Suprapubic skin (tissue), 4 donors: ENCODE results near the gene SLC25A6. TPM values are rescaled to one million over a fixed set of nuclear protein-coding genes. Genes with fewer than 3 reads are reported as not detected.
A peak's percentile ranks its signal among the peaks of the same experiment; 100 is the strongest.
"Not testable (repeated sequence)": the region's sequence is repeated elsewhere in the genome, so short reads cannot be mapped to it uniquely, and the experiment has no call there.

ENCODE experiments used
- DNase-seq, 2 donors: peaks; one replicate each; pipeline ENCODE4 v3.0.0-alpha.2; 2019; ENCODE audit warnings: low spot score in 2 of 2
- H3K27ac ChIP-seq: fragments of 200-600 bp; sonication (generic); one replicate; pipeline ENCODE4 v1.5.1; 2019
- H3K27me3 ChIP-seq: fragments of 200-600 bp; sonication (generic); one replicate; pipeline ENCODE4 v1.5.1; 2019
- H3K36me3 ChIP-seq: fragments of 200-600 bp; sonication (generic); one replicate; pipeline ENCODE4 v1.5.1; 2019
- H3K4me1 ChIP-seq: fragments of 200-600 bp; sonication (generic); one replicate; pipeline ENCODE4 v1.5.1; 2019
- H3K4me3 ChIP-seq: fragments of 200-600 bp; sonication (generic); one replicate; pipeline ENCODE4 v1.5.1; 2019; ENCODE audit warnings: mild to moderate bottlenecking
- H3K9me3 ChIP-seq: fragments of 200-600 bp; sonication (generic); one replicate; pipeline ENCODE4 v1.5.1; 2019
- EP300 ChIP-seq: sonication (generic); formaldehyde crosslinking; IDR thresholded peaks from one replicate; pipeline ENCODE4 v1.6.1; 2017; ENCODE audit warnings: antibody characterized with exemption
- POLR2A ChIP-seq, 2 donors: fragments of 450-650 bp; IDR thresholded peaks; one replicate each; pipeline ENCODE4 v1.6.1; 2017; ENCODE audit warnings: antibody characterized with exemption in 2 of 2, mild to moderate bottlenecking in 2 of 2, moderate library complexity in 2 of 2
- POLR2AphosphoS5 ChIP-seq, 3 donors: sonication (generic); formaldehyde crosslinking; IDR thresholded peaks; one replicate each; pipeline ENCODE4 v1.6.1; 2017; ENCODE audit warnings: antibody characterized with exemption in 3 of 3
- WGBS: methylation state at CpG from one replicate; pipeline ENCODE4 v1.1.5; 2018; 5-methylcytosine and 5-hydroxymethylcytosine counted together
- total RNA-seq, 4 donors: library from RNA; depleted of rRNA; stranded (reverse); fragments of >200 nt; gene quantifications; one replicate each; pipeline ENCODE4 v1.1.0, GENCODE V29; 2016
- TF ChIP-seq, protein P1 (sequence below), 2 donors: fragments of 200-600 bp in 1 of 2; fragments of 450-650 bp in 1 of 2; sonication (generic) in 1 of 2; IDR thresholded peaks; one replicate each; pipeline ENCODE4 v1.5.1; 2016 to 2019; ENCODE audit warnings: antibody characterized with exemption in 2 of 2, mild to moderate bottlenecking in 1 of 2, moderate library complexity in 1 of 2

The SLC25A6 gene
- total RNA-seq, 4 donors from 2014 or later: 250 to 408 (median 336) TPM

- Histone ChIP-seq H3K9me3 (no peaks in the 10 kb centered on the region), H3K27ac (no peak overlapping the region), H3K4me3 (no peak overlapping the region), H3K4me1 (no peaks in the 10 kb centered on the region), H3K27me3 (no peaks in the 10 kb centered on the region), H3K36me3 (peaks cover 52% of the 10 kb centered on the region)
- TF ChIP-seq POLR2AphosphoS5 (IDR thresholded peaks at IDR 0.05): no peak
- no peak for TF ChIP-seq POLR2A (IDR thresholded peaks at IDR 0.05)
- TF ChIP-seq EP300: no peak
- TF ChIP-seq, protein P1, sequence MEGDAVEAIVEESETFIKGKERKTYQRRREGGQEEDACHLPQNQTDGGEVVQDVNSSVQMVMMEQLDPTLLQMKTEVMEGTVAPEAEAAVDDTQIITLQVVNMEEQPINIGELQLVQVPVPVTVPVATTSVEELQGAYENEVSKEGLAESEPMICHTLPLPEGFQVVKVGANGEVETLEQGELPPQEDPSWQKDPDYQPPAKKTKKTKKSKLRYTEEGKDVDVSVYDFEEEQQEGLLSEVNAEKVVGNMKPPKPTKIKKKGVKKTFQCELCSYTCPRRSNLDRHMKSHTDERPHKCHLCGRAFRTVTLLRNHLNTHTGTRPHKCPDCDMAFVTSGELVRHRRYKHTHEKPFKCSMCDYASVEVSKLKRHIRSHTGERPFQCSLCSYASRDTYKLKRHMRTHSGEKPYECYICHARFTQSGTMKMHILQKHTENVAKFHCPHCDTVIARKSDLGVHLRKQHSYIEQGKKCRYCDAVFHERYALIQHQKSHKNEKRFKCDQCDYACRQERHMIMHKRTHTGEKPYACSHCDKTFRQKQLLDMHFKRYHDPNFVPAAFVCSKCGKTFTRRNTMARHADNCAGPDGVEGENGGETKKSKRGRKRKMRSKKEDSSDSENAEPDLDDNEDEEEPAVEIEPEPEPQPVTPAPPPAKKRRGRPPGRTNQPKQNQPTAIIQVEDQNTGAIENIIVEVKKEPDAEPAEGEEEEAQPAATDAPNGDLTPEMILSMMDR (IDR thresholded peaks at IDR 0.05): no peak
- DNase-seq: peak in 1 of 2 donors; percentile 56
- 88% methylated on average over 29 of the region's 31 CpGs for WGBS
Observed at GRCh38 chrX:1412551-1413161, 20.7 kb upstream of the SLC25A6 start.

- 77% methylated on average over 12 of the region's 12 CpGs for WGBS
- H3K27me3 ChIP-seq: no peaks in the 10 kb centered on the region
- DNase-seq: peak; percentile 30 to 40
- H3K4me3 ChIP-seq: no peak overlapping the region
- TF ChIP-seq EP300: no peak
- no peak for TF ChIP-seq POLR2AphosphoS5 (IDR thresholded peaks at IDR 0.05)
- TF ChIP-seq, protein P1 (IDR thresholded peaks at IDR 0.05): no peak
- H3K4me1 ChIP-seq: no peaks in the 10 kb centered on the region
- H3K9me3 ChIP-seq: no peaks in the 10 kb centered on the region
- H3K27ac ChIP-seq: no peak overlapping the region
- H3K36me3 ChIP-seq: peaks cover 62% of the 10 kb centered on the region
Observed at GRCh38 chrX:1411326-1411725, 19.4 kb upstream of the SLC25A6 start.

DNA sequence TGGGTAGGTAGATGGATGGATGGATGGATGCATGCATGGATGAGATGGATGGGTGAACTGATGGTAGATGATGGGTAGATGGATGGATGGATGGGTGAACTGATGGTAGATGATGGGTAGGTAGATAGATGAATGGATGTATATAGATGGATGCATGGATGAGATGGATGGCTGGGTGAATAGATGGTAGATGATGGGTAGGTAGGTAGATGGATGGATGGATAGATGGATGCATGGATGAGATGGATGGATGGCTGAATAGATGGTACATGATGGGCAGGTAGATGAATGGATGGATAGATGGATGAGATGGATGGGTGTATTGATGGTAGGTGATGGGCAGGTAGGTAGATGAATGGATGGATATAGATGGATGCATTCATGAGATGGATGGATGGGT, 15.1 kb upstream of the SLC25A6 start:
- H3K27me3 ChIP-seq: no peaks in the 10 kb centered on the region
- no peaks in the 10 kb centered on the region for H3K4me1 ChIP-seq
- no peak overlapping the region for H3K27ac ChIP-seq
- no peaks in the 10 kb centered on the region for H3K9me3 ChIP-seq
- peaks cover 63% of the 10 kb centered on the region for H3K36me3 ChIP-seq
- DNase-seq: peak in 1 of 2 donors; percentile 2
- H3K4me3 ChIP-seq: no peak overlapping the region
- no peak for TF ChIP-seq EP300
- no peak for TF ChIP-seq POLR2AphosphoS5 (IDR thresholded peaks at IDR 0.05)
- no peak for TF ChIP-seq POLR2A (IDR thresholded peaks at IDR 0.05)
- TF ChIP-seq, protein P1 (IDR thresholded peaks at IDR 0.05): no peak

GRCh38 chrX:1405769-1406168, 13.9 kb upstream of the SLC25A6 start:
- WGBS: 93% methylated on average over 2 of the region's 2 CpGs

GRCh38 chrX:1403867-1404266, 12.0 kb upstream of the SLC25A6 start:
- not testable (repeated sequence) for H3K27ac ChIP-seq, H3K27me3 ChIP-seq, H3K9me3 ChIP-seq, DNase-seq, H3K4me3 ChIP-seq, H3K4me1 ChIP-seq
- peaks cover 69% of the 10 kb centered on the region for H3K36me3 ChIP-seq
- WGBS: 92% methylated on average over 3 of the region's 3 CpGs

More at GRCh38 chrX:1405769-1406168, 13.9 kb upstream of the SLC25A6 start:
- H3K4me3 ChIP-seq, H3K27ac ChIP-seq, H3K27me3 ChIP-seq, H3K4me1 ChIP-seq, DNase-seq, H3K9me3 ChIP-seq: not testable (repeated sequence)
- H3K36me3 ChIP-seq: peaks cover 67% of the 10 kb centered on the region

DNA sequence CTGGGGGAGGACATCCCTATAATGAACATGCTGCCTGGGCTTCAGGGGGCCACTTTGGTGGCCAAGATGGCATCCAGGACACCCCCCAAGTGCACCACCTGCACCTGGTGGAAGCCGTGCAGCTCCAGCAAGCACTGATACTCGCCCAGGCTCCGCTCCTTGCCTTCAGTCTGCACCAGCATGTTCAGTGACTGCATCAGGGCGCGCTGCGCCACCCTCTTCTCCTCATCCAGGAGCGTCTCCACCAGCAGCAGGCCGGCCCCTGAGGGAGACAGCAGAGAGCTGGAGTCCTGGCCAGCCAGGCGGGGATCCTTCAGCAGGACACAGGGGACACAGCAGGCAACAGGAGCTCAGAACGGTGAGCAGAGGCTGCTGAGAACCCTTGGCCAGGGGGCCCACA, 11.3 kb upstream of the SLC25A6 start:
- WGBS: 97% methylated on average over 10 of the region's 10 CpGs
- Histone ChIP-seq H3K27me3 (no peaks in the 10 kb centered on the region), H3K4me1 (no peaks in the 10 kb centered on the region), H3K4me3 (no peak overlapping the region), H3K27ac (no peak overlapping the region), H3K36me3 (peaks cover 73% of the 10 kb centered on the region), H3K9me3 (no peaks in the 10 kb centered on the region)
- TF ChIP-seq, protein P1 (IDR thresholded peaks at IDR 0.05): no peak
- TF ChIP-seq POLR2A (IDR thresholded peaks at IDR 0.05): no peak
- no peak for TF ChIP-seq EP300
- no peak for TF ChIP-seq POLR2AphosphoS5 (IDR thresholded peaks at IDR 0.05)
- peak in 1 of 2 donors; percentile 58 for DNase-seq
